ENCODE results near the gene VWA8. TPM values are rescaled to one million over a fixed set of nuclear protein-coding genes. Genes with fewer than 3 reads are reported as not detected.

The VWA8 gene
- total and polyA plus RNA-seq, 2 of the 8 experiments (the other 6 are each of a cell fraction or from before 2014, with no cell fraction given) = 5.9 to 19.6 TPM

GRCh38 chr13:41780715-41781706 is 179.9 kb downstream of the VWA8 start (continued):
- TF ChIP-seq USF2 (IDR thresholded peaks at IDR 0.05; ENCODE audit: low read length) (no peak), NANOG (IDR thresholded peaks at IDR 0.05; ENCODE audit: insufficient read depth, low read depth, low read length, poor library complexity, severe bottlenecking) (no peak), RAD21 (IDR thresholded peaks at IDR 0.05 in 1 of 2, conservative IDR thresholded peaks at IDR 0.05 in 1 of 2; ENCODE audit: low read depth in 2 of 2, low read length in 2 of 2) (no peak), EGR1 (IDR thresholded peaks at IDR 0.05; ENCODE audit: borderline replicate concordance, low read depth, low read length) (no peak)
